Neural cell (in vitro differentiated cells): ENCODE results near the gene MVD. TPM values are rescaled to one million over a fixed set of nuclear protein-coding genes. Genes with fewer than 3 reads are reported as not detected.

Experiments
- H2AFZ ChIP-seq: fragments of 200-600, 300-800 bp; sonication (generic), shearing (Covaris generic); 2 replicates; pipeline ENCODE4 v1.6.0; 2014; ENCODE audit warnings: low read depth, mild to moderate bottlenecking, antibody characterized with exemption, low read length, moderate library complexity
- H3F3A ChIP-seq: fragments of 200-600 bp; shearing (Covaris generic); 2 replicates; pipeline ENCODE4 v1.6.1; 2016; ENCODE audit warnings: mild to moderate bottlenecking, moderate library complexity, mixed read lengths, antibody characterized with exemption, low read length; ENCODE audit not compliant: insufficient read depth, poor library complexity, severe bottlenecking
- H3K27ac ChIP-seq: fragments of 200-600, 300-800 bp; sonication (generic), shearing (Covaris generic); 2 replicates; pipeline ENCODE4 v1.5.1; 2014; ENCODE audit warnings: mild to moderate bottlenecking, low read length, moderate library complexity
- H3K27me3 ChIP-seq: fragments of 300-800, 200-600 bp; sonication (generic), shearing (Covaris generic); 2 replicates; pipeline ENCODE4 v1.6.0; 2014; ENCODE audit warnings: mild to moderate bottlenecking, low read depth, low read length, moderate library complexity; ENCODE audit not compliant: insufficient read depth
- H3K36me3 ChIP-seq: fragments of 300-800, 200-600 bp; sonication (generic), shearing (Covaris generic); 2 replicates; pipeline ENCODE4 v1.5.1; 2014; ENCODE audit warnings: mild to moderate bottlenecking, antibody characterized with exemption, low read length, moderate library complexity; ENCODE audit not compliant: insufficient read depth
- H3K4me2 ChIP-seq: fragments of 300-800, 200-600 bp; sonication (generic), shearing (Covaris generic); 2 replicates; pipeline ENCODE4 v1.6.0; 2014; ENCODE audit warnings: mild to moderate bottlenecking, low read length
- H3K4me3 ChIP-seq: fragments of 300-800, 200-600 bp; sonication (generic), shearing (Covaris generic); 2 replicates; pipeline ENCODE4 v1.5.1; 2014; ENCODE audit warnings: mild to moderate bottlenecking, low read length, moderate library complexity
- H3K79me2 ChIP-seq: fragments of 200-600 bp; shearing (Covaris generic); replicated peaks from 2 replicates; pipeline ENCODE4 v1.6.0; 2014; ENCODE audit warnings: mild to moderate bottlenecking, low read length, moderate library complexity; ENCODE audit not compliant: insufficient read depth
- H3K9ac ChIP-seq: fragments of 300-800, 200-600 bp; sonication (generic), shearing (Covaris generic); 2 replicates; pipeline ENCODE4 v1.6.1; 2016; ENCODE audit warnings: mild to moderate bottlenecking, low read length, mixed read lengths
- H3K9me2 ChIP-seq: fragments of 200-600 bp; shearing (Covaris generic); 2 replicates; pipeline ENCODE4 v1.6.1; 2016; ENCODE audit warnings: mild to moderate bottlenecking, low read length, mixed read lengths; ENCODE audit not compliant: insufficient read depth
- H3K9me3 ChIP-seq: fragments of 200-600, 300-800 bp; sonication (generic), shearing (Covaris generic); 2 replicates; pipeline ENCODE4 v1.6.1; 2016; ENCODE audit warnings: mild to moderate bottlenecking, mixed run types, low read length, moderate library complexity, mixed read lengths
- H4K20me1 ChIP-seq: fragments of 200-600 bp; shearing (Covaris generic); 2 replicates; pipeline ENCODE4 v1.6.1; 2016; ENCODE audit warnings: mild to moderate bottlenecking, mixed run types; ENCODE audit not compliant: insufficient read depth
- EP300 ChIP-seq: fragments of 450-650 bp; conservative IDR thresholded peaks from 2 replicates; pipeline ENCODE4 v1.6.1; 2014; ENCODE audit warnings: antibody characterized with exemption, mild to moderate bottlenecking, moderate library complexity; ENCODE audit not compliant: poor library complexity, severe bottlenecking
- EZH2 ChIP-seq: fragments of 200-600, 300-800 bp; shearing (Covaris generic), sonication (generic); IDR thresholded peaks from 2 replicates; pipeline ENCODE4 v1.6.1; 2014; ENCODE audit warnings: antibody characterized with exemption, low read length, borderline replicate concordance, mild to moderate bottlenecking; ENCODE audit not compliant: insufficient read depth, poor library complexity, severe bottlenecking
- MXI1 ChIP-seq: fragments of 450-650 bp; conservative IDR thresholded peaks from 2 replicates; pipeline ENCODE4 v1.6.1; 2014; ENCODE audit warnings: antibody characterized with exemption, mild to moderate bottlenecking; ENCODE audit not compliant: poor library complexity, severe bottlenecking
- POLR2AphosphoS5 ChIP-seq: IDR thresholded peaks from 2 replicates; pipeline ENCODE4 v1.6.1; 2012
- RAD21 ChIP-seq: fragments of 450-650 bp; conservative IDR thresholded peaks from 2 replicates; pipeline ENCODE4 v1.6.1; 2014; ENCODE audit warnings: antibody characterized with exemption, mild to moderate bottlenecking, moderate library complexity
- REST ChIP-seq: IDR thresholded peaks from 2 replicates; pipeline ENCODE4 v1.6.1; 2012; ENCODE audit warnings: borderline replicate concordance
- SMC3 ChIP-seq: fragments of 450-650 bp; conservative IDR thresholded peaks from 2 replicates; pipeline ENCODE4 v1.6.1; 2014; ENCODE audit warnings: antibody characterized with exemption, mild to moderate bottlenecking, moderate library complexity; ENCODE audit not compliant: poor library complexity
- TAF1 ChIP-seq: IDR thresholded peaks from 2 replicates; pipeline ENCODE4 v1.6.1; 2012; ENCODE audit warnings: low read depth
- polyA plus RNA-seq: library from polyadenylated mRNA; depleted of rRNA; stranded (reverse); fragments of >200 nt; gene quantifications from 2 replicates; pipeline ENCODE4 v1.2.3, GENCODE V29; 2014
- TF ChIP-seq, protein P1 (sequence below): fragments of 450-650 bp; IDR thresholded peaks from 2 replicates; pipeline ENCODE4 v1.5.1; 2014; ENCODE audit warnings: antibody characterized with exemption, mild to moderate bottlenecking, moderate library complexity; ENCODE audit not compliant: poor library complexity, severe bottlenecking

Gene MVD
- polyA plus RNA-seq, 1 donor from 2014 or later: 232 TPM

DNA sequence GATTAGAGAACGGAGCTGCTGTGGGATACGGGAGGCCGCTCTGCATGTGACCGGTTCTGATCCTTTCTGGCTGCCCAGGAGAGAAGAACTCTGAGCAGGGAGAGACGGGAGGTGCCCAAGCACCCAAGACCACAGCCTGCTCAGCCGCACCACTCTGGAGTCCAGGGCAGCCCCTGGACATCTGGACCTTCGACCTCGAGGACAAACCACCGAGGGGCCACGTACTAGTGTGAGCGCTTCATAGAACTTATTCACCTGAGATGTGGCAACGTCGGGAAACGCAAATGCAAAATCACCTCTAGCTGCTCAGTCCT is 37.4 kb upstream of the MVD start:
- Histone ChIP-seq H3K9me3 (no peaks in the 10 kb centered on the region), H3K79me2 (peaks cover 5% of the 10 kb centered on the region), H3K27ac (no peak overlapping the region), H2AFZ (no peak overlapping the region), H3K4me2 (no peak overlapping the region), H3K27me3 (no peaks in the 10 kb centered on the region), H3K4me3 (no peak overlapping the region), H3K36me3 (no peaks in the 10 kb centered on the region), H3K9ac (no peak overlapping the region), H3F3A (no peaks in the 10 kb centered on the region), H4K20me1 (no peaks in the 10 kb centered on the region), H3K9me2 (no peaks in the 10 kb centered on the region)
- TF ChIP-seq, protein P1, sequence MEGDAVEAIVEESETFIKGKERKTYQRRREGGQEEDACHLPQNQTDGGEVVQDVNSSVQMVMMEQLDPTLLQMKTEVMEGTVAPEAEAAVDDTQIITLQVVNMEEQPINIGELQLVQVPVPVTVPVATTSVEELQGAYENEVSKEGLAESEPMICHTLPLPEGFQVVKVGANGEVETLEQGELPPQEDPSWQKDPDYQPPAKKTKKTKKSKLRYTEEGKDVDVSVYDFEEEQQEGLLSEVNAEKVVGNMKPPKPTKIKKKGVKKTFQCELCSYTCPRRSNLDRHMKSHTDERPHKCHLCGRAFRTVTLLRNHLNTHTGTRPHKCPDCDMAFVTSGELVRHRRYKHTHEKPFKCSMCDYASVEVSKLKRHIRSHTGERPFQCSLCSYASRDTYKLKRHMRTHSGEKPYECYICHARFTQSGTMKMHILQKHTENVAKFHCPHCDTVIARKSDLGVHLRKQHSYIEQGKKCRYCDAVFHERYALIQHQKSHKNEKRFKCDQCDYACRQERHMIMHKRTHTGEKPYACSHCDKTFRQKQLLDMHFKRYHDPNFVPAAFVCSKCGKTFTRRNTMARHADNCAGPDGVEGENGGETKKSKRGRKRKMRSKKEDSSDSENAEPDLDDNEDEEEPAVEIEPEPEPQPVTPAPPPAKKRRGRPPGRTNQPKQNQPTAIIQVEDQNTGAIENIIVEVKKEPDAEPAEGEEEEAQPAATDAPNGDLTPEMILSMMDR: no peak
- TF ChIP-seq SMC3 (no peak), EZH2 (no peak), MXI1 (no peak), TAF1 (no peak), POLR2AphosphoS5 (no peak), EP300 (no peak), RAD21 (no peak), REST (no peak)

GRCh38 chr16:88699180-88699579 is 36.3 kb upstream of the MVD start:
- Histone ChIP-seq H3K36me3 (no peaks in the 10 kb centered on the region), H3K9ac (no peak overlapping the region), H3K27ac (no peak overlapping the region), H3K79me2 (no peaks in the 10 kb centered on the region), H4K20me1 (no peaks in the 10 kb centered on the region), H3K4me3 (no peak overlapping the region), H3F3A (no peaks in the 10 kb centered on the region), H3K9me2 (no peaks in the 10 kb centered on the region), H3K4me2 (no peak overlapping the region), H3K27me3 (no peaks in the 10 kb centered on the region), H3K9me3 (no peaks in the 10 kb centered on the region), H2AFZ (no peak overlapping the region)
- no peak for TF ChIP-seq MXI1

DNA sequence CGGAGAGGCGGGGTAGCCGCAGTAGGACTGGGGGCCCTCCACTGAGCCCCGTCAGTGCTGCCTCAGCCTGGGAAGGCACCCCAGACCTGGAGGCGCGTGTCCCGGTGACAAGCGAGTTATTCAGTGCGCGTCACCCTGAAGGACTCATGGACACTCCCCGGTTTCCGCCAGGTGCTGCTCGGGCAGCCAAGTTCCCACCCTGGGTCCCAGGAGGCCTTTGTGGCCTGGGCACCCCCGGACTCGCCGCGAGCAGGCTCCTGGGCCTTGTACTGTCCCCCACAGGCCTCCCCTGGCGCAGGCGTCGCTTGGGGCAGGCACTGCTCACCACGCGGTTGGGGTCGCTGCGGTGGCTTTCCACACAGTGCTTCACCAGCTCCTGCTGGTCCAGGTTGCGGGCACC is 35.8 kb upstream of the MVD start:
- Histone ChIP-seq H3K36me3 (no peaks in the 10 kb centered on the region), H3K79me2 (no peaks in the 10 kb centered on the region), H3K4me2 (no peak overlapping the region), H3K9ac (no peak overlapping the region), H3K27me3 (no peaks in the 10 kb centered on the region), H3K9me2 (no peaks in the 10 kb centered on the region), H4K20me1 (no peaks in the 10 kb centered on the region), H3K4me3 (no peak overlapping the region), H2AFZ (no peak overlapping the region), H3K9me3 (no peaks in the 10 kb centered on the region), H3F3A (no peaks in the 10 kb centered on the region), H3K27ac (no peak overlapping the region)
- no peak for TF ChIP-seq EP300
- TF ChIP-seq SMC3: no peak
- TF ChIP-seq EZH2: no peak
- TF ChIP-seq TAF1: no peak
- no peak for TF ChIP-seq RAD21
- TF ChIP-seq, protein P1: no peak
- TF ChIP-seq MXI1: no peak
- no peak for TF ChIP-seq POLR2AphosphoS5
- no peak for TF ChIP-seq REST
